Mesothelial cell of epicardium (in vitro differentiated cells): ENCODE results near the gene ZNF516. TPM values are rescaled to one million over a fixed set of nuclear protein-coding genes. Genes with fewer than 3 reads are reported as not detected.
A peak's percentile ranks its signal among the peaks of the same experiment; 100 is the strongest.

Experiments
- DNase-seq, 2 experiments: peaks; one replicate each; pipeline ENCODE4 v3.0.0; 2021; ENCODE audit warnings: low spot score in 2 of 2; ENCODE audit not compliant: unreplicated experiment in 2 of 2
- H3K27ac Mint-ChIP-seq: 2 replicates; pipeline ENCODE4 v1.8.0; 2021; ENCODE audit warnings: mixed read lengths
- H3K27me3 Mint-ChIP-seq: 2 replicates; pipeline ENCODE4 v1.8.0; 2021; ENCODE audit warnings: low read depth, mixed read lengths
- H3K36me3 Mint-ChIP-seq: 2 replicates; pipeline ENCODE4 v1.8.0; 2021; ENCODE audit warnings: mixed read lengths
- H3K4me1 Mint-ChIP-seq: 2 replicates; pipeline ENCODE4 v1.8.0; 2021; ENCODE audit warnings: mixed read lengths
- H3K4me3 Mint-ChIP-seq: 2 replicates; pipeline ENCODE4 v1.8.0; 2021; ENCODE audit warnings: mild to moderate bottlenecking, moderate library complexity, mixed read lengths
- H3K9me3 Mint-ChIP-seq: 2 replicates; pipeline ENCODE4 v1.8.0; 2021; ENCODE audit warnings: mixed read lengths
- CTCF ChIP-seq: fragments of 200-600 bp; sonication (generic); IDR thresholded peaks from one replicate; pipeline ENCODE4 v1.5.0; 2021; ENCODE audit warnings: antibody characterized with exemption; ENCODE audit not compliant: unreplicated experiment
- total RNA-seq: library from RNA; stranded (reverse); gene quantifications from 3 replicates; pipeline ENCODE4 v1.2.1, GENCODE V29; 2021

The ZNF516 gene
- total RNA-seq, 1 donor from 2014 or later: 92.1 TPM

DNA sequence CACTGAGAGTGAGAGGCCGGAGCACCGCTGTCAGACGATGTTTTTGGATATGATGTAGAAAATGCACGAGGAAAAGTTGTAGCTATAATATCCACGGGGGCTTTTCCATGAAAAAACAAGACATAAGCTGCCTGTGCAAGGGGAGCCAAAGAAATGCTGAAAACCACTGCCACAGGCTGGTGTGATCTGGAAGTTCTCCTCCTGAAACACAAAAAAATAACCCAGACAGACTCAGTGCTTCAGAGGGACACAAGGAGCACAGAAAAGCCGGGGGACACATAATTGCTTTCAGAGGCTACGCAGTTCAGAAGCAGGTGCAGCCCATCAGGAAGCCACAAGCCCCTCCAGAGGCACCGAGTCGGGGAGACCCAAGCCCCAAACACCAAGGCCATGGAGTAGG lies 98.2 kb downstream of the ZNF516 start:
- Mint-ChIP-seq H3K4me1 (peaks cover 17% of the 10 kb centered on the region), H3K9me3 (no peaks in the 10 kb centered on the region), H3K27me3 (no peaks in the 10 kb centered on the region), H3K27ac (no peak overlapping the region), H3K36me3 (peaks cover 3% of the 10 kb centered on the region), H3K4me3 (no peak overlapping the region)
- TF ChIP-seq CTCF: no peak
- DNase-seq: no peak

- TF ChIP-seq CTCF: no peak
- Mint-ChIP-seq H3K4me1 (peaks cover 17% of the 10 kb centered on the region), H3K9me3 (no peaks in the 10 kb centered on the region), H3K27me3 (no peaks in the 10 kb centered on the region), H3K36me3 (peaks cover 3% of the 10 kb centered on the region), H3K27ac (no peak overlapping the region), H3K4me3 (no peak overlapping the region)
- no peak for DNase-seq
These were observed 99.4 kb downstream of the ZNF516 start for GRCh38 chr18:76395609-76396008.

GRCh38 chr18:76394780-76395476 lies 100.1 kb downstream of the ZNF516 start:
- Mint-ChIP-seq H3K4me3 (no peak overlapping the region), H3K4me1 (peaks cover 17% of the 10 kb centered on the region), H3K9me3 (no peaks in the 10 kb centered on the region), H3K36me3 (peaks cover 3% of the 10 kb centered on the region), H3K27ac (no peak overlapping the region), H3K27me3 (no peaks in the 10 kb centered on the region)
- DNase-seq: no peak
- no peak for TF ChIP-seq CTCF

GRCh38 chr18:76392349-76392748 lies 102.7 kb downstream of the ZNF516 start:
- Mint-ChIP-seq H3K27me3 (no peaks in the 10 kb centered on the region), H3K9me3 (peaks cover 5% of the 10 kb centered on the region), H3K4me1 (peaks cover 14% of the 10 kb centered on the region), H3K27ac (peak overlapping the region; percentile 82), H3K36me3 (peaks cover 18% of the 10 kb centered on the region), H3K4me3 (no peak overlapping the region)
- no peak for TF ChIP-seq CTCF
- no peak for DNase-seq

GRCh38 chr18:76391746-76392145 lies 103.3 kb downstream of the ZNF516 start:
- H3K4me1 Mint-ChIP-seq: peaks cover 14% of the 10 kb centered on the region
- TF ChIP-seq CTCF: no peak
- peaks cover 5% of the 10 kb centered on the region for H3K9me3 Mint-ChIP-seq
- no peak overlapping the region for H3K4me3 Mint-ChIP-seq
- H3K36me3 Mint-ChIP-seq: peaks cover 18% of the 10 kb centered on the region
- DNase-seq: no peak
- no peaks in the 10 kb centered on the region for H3K27me3 Mint-ChIP-seq
- H3K27ac Mint-ChIP-seq: no peak overlapping the region
